B cell (primary cell): Measurements from ENCODE around the gene DCP2. TPM values are rescaled to one million over a fixed set of nuclear protein-coding genes. Genes with fewer than 3 reads are reported as not detected.

Experiments used
- ATAC-seq: fragments of 200-7000 bp; cut with Tn5 transposase; one replicate; pipeline ENCODE4 v1.10.0; 2021; ENCODE audit warnings: low read depth, mild to moderate bottlenecking, moderate number of reproducible peaks, moderate library complexity
- CTCF ChIA-PET: fragments of 350-600 bp; sonication (Branson Sonifier 250); formaldehyde crosslinking; loops from one replicate; lab custom pipeline; 2021; ENCODE audit warnings: antibody characterized with exemption, inconsistent platforms; lab: Charles Lee
- POLR2A ChIA-PET: fragments of 350-600 bp; sonication (Branson Sonifier 250); formaldehyde crosslinking; loops from one replicate; lab custom pipeline; 2021; ENCODE audit warnings: antibody characterized with exemption; lab: Charles Lee
- DNase-seq: peaks from one replicate; pipeline ENCODE4 v3.0.0; 2013
- H2AFZ ChIP-seq: 2 replicates; pipeline ENCODE4 v1.6.1; 2012; ENCODE audit warnings: mild to moderate bottlenecking, low read depth, low read length; ENCODE audit not compliant: insufficient read depth, poor library complexity, severe bottlenecking
- H3K27ac ChIP-seq, 2 donors: 1 replicate in 1 of 2; 2 replicates in 1 of 2; pipeline ENCODE4 v1.5.1; 2012 to 2013; ENCODE audit warnings: low read length in 2 of 2, mild to moderate bottlenecking in 2 of 2, moderate library complexity in 1 of 2
- H3K27me3 ChIP-seq, 4 experiments: fragments of 200-600 bp in 1 of 4; sonication (generic) in 1 of 4; replicated peaks in 1 of 4; 1 replicate in 2 of 4; 2 replicates in 2 of 4; pipeline versions ENCODE4 v1.6.1 to v1.7.0; 2013 to 2016; ENCODE audit warnings: low read length in 3 of 4, mild to moderate bottlenecking in 2 of 4, mixed read lengths in 1 of 4, moderate library complexity in 1 of 4; ENCODE audit not compliant: insufficient read depth in 4 of 4, control insufficient read depth in 3 of 4; ENCODE audit errors: control extremely low read depth in 1 of 4
- H3K36me3 ChIP-seq, 2 experiments: replicated peaks in 1 of 2; 1 replicate in 1 of 2; 2 replicates in 1 of 2; pipeline versions ENCODE4 v1.6.1 to v1.7.1; 2013; ENCODE audit warnings: low read length in 1 of 2; ENCODE audit not compliant: insufficient read depth in 2 of 2, control insufficient read depth in 1 of 2; ENCODE audit errors: control extremely low read depth in 1 of 2, extremely low read depth in 1 of 2
- H3K4me1 ChIP-seq, 2 donors: fragments of 200-600 bp in 1 of 2; sonication (generic) in 1 of 2; 1 replicate in 1 of 2; 2 replicates in 1 of 2; pipeline versions ENCODE4 v1.5.1 to v1.6.1; 2013 to 2017; ENCODE audit warnings: low read length in 2 of 2; ENCODE audit not compliant: control insufficient read depth in 2 of 2, insufficient read depth in 2 of 2
- H3K4me2 ChIP-seq: replicated peaks from 2 replicates; pipeline ENCODE3; 2012; ENCODE audit warnings: mild to moderate bottlenecking, low read depth, low read length; ENCODE audit not compliant: poor library complexity, severe bottlenecking
- H3K4me3 ChIP-seq, 5 experiments: fragments of 200-600 bp in 1 of 5; sonication (generic) in 1 of 5; 1 replicate in 3 of 5; 2 replicates in 2 of 5; pipeline versions ENCODE4 v1.5.1 to v1.7.0; 2011 to 2016; ENCODE audit warnings: low read length in 4 of 5, mild to moderate bottlenecking in 4 of 5, low read depth in 2 of 5, control low read depth in 1 of 5, moderate library complexity in 1 of 5; ENCODE audit not compliant: insufficient read depth in 1 of 5; ENCODE audit errors: control extremely low read depth in 1 of 5, extremely low read depth in 1 of 5
- H3K79me2 ChIP-seq: fragments of 200-600 bp; sonication (generic); one replicate; pipeline ENCODE4 v1.6.0; 2016; ENCODE audit warnings: low read length; ENCODE audit not compliant: control insufficient read depth, insufficient read depth
- H3K9ac ChIP-seq: fragments of 200-600 bp; sonication (generic); 2 replicates; pipeline ENCODE4 v1.6.1; 2017; ENCODE audit warnings: mild to moderate bottlenecking, low read length, moderate library complexity
- H3K9me3 ChIP-seq, 3 donors: one replicate each; pipeline versions ENCODE4 v1.6.1 to v1.7.1; 2013; ENCODE audit warnings: low read length in 2 of 3; ENCODE audit not compliant: control insufficient read depth in 2 of 3, insufficient read depth in 1 of 3; ENCODE audit errors: control extremely low read depth in 1 of 3
- H4K20me1 ChIP-seq: 2 replicates; pipeline ENCODE4 v1.6.0; 2012; ENCODE audit warnings: mild to moderate bottlenecking, low read length; ENCODE audit not compliant: insufficient read depth, control insufficient read depth, poor library complexity, severe bottlenecking
- H3K27ac Mint-ChIP-seq: one replicate; pipeline ENCODE4 v1.8.0; 2021; ENCODE audit warnings: mixed read lengths
- H3K27me3 Mint-ChIP-seq: one replicate; pipeline ENCODE4 v1.8.0; 2021; ENCODE audit warnings: mixed read lengths
- H3K4me1 Mint-ChIP-seq: one replicate; pipeline ENCODE4 v1.8.0; 2021; ENCODE audit warnings: mixed read lengths
- H3K4me3 Mint-ChIP-seq: one replicate; pipeline ENCODE4 v1.8.0; 2021; ENCODE audit warnings: mixed read lengths
- H3K9me3 Mint-ChIP-seq: one replicate; pipeline ENCODE4 v1.8.0; 2022; ENCODE audit warnings: mixed read lengths; ENCODE audit not compliant: insufficient read depth
- EZH2 ChIP-seq: IDR thresholded peaks from 2 replicates; pipeline ENCODE4 v1.6.1; 2012; ENCODE audit warnings: borderline replicate concordance, low read depth, mild to moderate bottlenecking, moderate library complexity, low read length; ENCODE audit not compliant: insufficient read depth, poor library complexity, severe bottlenecking
- WGBS: methylation state at CpG from one replicate; pipeline ENCODE4 v1.1.5; 2013; ENCODE audit warnings: missing lambda C conversion rate; ENCODE audit not compliant: insufficient coverage; 5-methylcytosine and 5-hydroxymethylcytosine counted together
- intact Hi-C: fragments of 100-400 bp; cut with micrococcal nuclease; formaldehyde crosslinking; loops from one replicate; pipeline ENCODE4 v1.10.0; 2022
- polyA plus RNA-seq: library from polyadenylated mRNA; depleted of rRNA; stranded (reverse); fragments of >200 nt; gene quantifications from 2 replicates; pipeline ENCODE4 v1.2.3, GENCODE V29; 2012
- total RNA-seq, 2 donors: library from RNA; stranded (reverse); fragments of 120-200 nt in 1 of 2; gene quantifications; 1 replicate in 1 of 2; 2 replicates in 1 of 2; pipeline versions ENCODE4 v1.2.3 to v1.2.4, GENCODE V29; 2013 to 2022
- TF ChIP-seq, protein P1 (sequence below): fragments of 200-600 bp; IDR thresholded peaks from one replicate; pipeline ENCODE4 v1.8.0; 2022; ENCODE audit warnings: antibody characterized with exemption, mild to moderate bottlenecking

The DCP2 gene
- total and polyA plus RNA-seq, 2 donors (not counting 1 experiment from before 2014, with no cell fraction given) = 17.9 to 73.1 TPM

DNA sequence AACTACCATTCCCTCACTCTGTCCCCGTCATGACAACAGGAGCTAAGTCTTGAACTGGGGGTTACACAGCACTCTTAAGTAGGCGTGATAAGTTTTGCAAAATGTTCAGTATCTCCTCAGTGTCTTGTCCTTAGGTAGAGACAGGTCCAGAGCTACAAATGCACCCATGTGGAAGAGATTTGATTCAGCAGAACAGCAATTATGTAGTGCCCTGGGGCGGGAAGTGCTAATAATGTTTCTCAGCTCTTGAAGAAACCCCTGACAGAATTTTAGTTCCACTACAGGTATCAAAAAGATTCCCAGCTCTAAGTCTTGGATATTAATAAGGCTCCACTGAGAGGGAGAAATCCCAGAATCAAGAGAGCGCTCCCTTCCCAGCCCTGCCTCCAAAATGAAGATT, 49.6 kb downstream of the DCP2 start:
- Mint-ChIP-seq H3K27me3 (no peaks in the 10 kb centered on the region), H3K4me3 (no peak overlapping the region), H3K9me3 (no peaks in the 10 kb centered on the region), H3K27ac (no peak overlapping the region), H3K4me1 (peaks cover 21% of the 10 kb centered on the region)
- Histone ChIP-seq H3K36me3 (no peaks in the 10 kb centered on the region), H3K4me3 (no peak overlapping the region), H3K4me2 (no peak overlapping the region), H3K79me2 (no peaks in the 10 kb centered on the region), H2AFZ (no peak overlapping the region), H3K9ac (no peak overlapping the region), H3K27me3 (no peaks in the 10 kb centered on the region), H3K4me1 (peaks cover 14 to 15% of the 10 kb centered on the region in 2 donors), H4K20me1 (no peaks in the 10 kb centered on the region), H3K27ac (no peak overlapping the region), H3K9me3 (no peaks in the 10 kb centered on the region)
- ChIA-PET POLR2A (no interaction called here), CTCF (no interaction called here)
- intact Hi-C loops = no loop called here
- DNase-seq (no peak), ATAC-seq (no peak)
- WGBS = 100% methylated on average over 2 of the region's 4 CpGs
- no peak for TF ChIP-seq EZH2
- TF ChIP-seq, protein P1, sequence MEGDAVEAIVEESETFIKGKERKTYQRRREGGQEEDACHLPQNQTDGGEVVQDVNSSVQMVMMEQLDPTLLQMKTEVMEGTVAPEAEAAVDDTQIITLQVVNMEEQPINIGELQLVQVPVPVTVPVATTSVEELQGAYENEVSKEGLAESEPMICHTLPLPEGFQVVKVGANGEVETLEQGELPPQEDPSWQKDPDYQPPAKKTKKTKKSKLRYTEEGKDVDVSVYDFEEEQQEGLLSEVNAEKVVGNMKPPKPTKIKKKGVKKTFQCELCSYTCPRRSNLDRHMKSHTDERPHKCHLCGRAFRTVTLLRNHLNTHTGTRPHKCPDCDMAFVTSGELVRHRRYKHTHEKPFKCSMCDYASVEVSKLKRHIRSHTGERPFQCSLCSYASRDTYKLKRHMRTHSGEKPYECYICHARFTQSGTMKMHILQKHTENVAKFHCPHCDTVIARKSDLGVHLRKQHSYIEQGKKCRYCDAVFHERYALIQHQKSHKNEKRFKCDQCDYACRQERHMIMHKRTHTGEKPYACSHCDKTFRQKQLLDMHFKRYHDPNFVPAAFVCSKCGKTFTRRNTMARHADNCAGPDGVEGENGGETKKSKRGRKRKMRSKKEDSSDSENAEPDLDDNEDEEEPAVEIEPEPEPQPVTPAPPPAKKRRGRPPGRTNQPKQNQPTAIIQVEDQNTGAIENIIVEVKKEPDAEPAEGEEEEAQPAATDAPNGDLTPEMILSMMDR = no peak

GRCh38 chr5:113027015-113027414, 50.4 kb downstream of the DCP2 start:
- no peaks in the 10 kb centered on the region for H3K9me3 Mint-ChIP-seq
- no peaks in the 10 kb centered on the region for H3K27me3 Mint-ChIP-seq
- Histone ChIP-seq H3K27ac (no peak overlapping the region), H4K20me1 (no peaks in the 10 kb centered on the region), H3K4me2 (no peak overlapping the region), H3K9ac (no peak overlapping the region), H3K79me2 (no peaks in the 10 kb centered on the region), H3K9me3 (no peaks in the 10 kb centered on the region), H3K27me3 (no peaks in the 10 kb centered on the region), H3K4me3 (no peak overlapping the region), H3K4me1 (peaks cover 9 to 11% of the 10 kb centered on the region in 2 donors), H3K36me3 (no peaks in the 10 kb centered on the region), H2AFZ (no peak overlapping the region)
- ChIA-PET CTCF (no interaction called here), POLR2A (no interaction called here)
- ATAC-seq (no peak), DNase-seq (no peak)
- H3K27ac Mint-ChIP-seq = no peak overlapping the region
- peaks cover 14% of the 10 kb centered on the region for H3K4me1 Mint-ChIP-seq
- TF ChIP-seq, protein P1 = no peak
- no peak for TF ChIP-seq EZH2
- intact Hi-C loops = no loop called here
- no peak overlapping the region for H3K4me3 Mint-ChIP-seq
- WGBS = 86% methylated on average over 8 of the region's 8 CpGs
